Activated T-cell treated with anti-CD3 and anti-CD28 coated beads, Interleukin-2, amount 50 U/mL, for 1 hour (primary cell): ENCODE data around the gene KLC4.
"Not testable (repeated sequence)": the region's sequence is repeated elsewhere in the genome, so short reads cannot be mapped to it uniquely, and the experiment has no call there.

Source experiments
- DNase-seq: peaks from one replicate; pipeline ENCODE4 v3.0.0-alpha.2; 2020

Gene KLC4

GRCh38 chr6:43074847-43075669, 15.6 kb downstream of the KLC4 start:
- DNase-seq = no peak

GRCh38 chr6:43075670-43076463, 16.4 kb downstream of the KLC4 start, which contains the start of gene PTK7:
PTK7 (plus strand) TSS chr6:43076314; CDS start chr6:43076489, 175 bp downstream.
- DNase-seq = peak; percentile 34

DNA sequence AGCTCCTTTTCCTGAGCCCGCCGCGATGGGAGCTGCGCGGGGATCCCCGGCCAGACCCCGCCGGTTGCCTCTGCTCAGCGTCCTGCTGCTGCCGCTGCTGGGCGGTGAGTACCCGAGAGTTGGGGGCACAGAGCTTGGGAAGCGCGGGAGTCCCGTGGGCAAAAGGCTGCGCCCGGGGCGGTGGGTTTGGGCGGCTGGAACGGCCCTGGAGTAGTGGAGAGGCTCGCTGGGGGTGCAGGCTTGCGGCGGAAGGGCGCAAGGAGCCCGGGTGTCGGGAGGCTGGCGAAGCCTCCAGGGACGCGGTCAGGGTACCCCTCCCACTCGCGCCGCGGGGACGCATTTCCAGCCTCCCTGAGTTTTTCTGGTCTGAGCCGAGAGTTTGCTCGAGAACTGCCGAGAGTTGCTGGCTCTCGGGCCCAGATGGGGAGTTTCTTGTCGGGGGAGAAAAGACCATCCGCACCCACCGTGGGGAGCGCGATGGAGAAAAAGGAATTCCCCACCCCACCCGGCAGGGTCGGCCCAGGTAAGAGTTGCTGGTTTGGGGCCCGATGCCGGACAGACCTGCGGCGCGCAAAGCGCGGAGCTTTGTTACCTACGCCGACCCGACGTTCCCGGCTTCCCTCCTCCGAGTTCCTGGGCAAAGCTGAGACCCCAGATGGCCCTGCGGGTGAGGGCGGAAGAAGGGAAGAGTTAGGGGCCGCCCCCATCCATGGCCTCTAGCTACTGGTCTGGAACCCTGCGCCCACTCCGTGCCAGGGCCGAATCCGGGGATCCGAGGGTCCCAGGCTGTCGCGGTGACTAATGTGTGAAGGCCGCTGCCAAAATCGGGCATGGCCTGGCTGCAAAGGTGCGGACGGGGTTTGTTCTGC, 17.3 kb downstream of the KLC4 start:
- peak; percentile 21 for DNase-seq

DNA sequence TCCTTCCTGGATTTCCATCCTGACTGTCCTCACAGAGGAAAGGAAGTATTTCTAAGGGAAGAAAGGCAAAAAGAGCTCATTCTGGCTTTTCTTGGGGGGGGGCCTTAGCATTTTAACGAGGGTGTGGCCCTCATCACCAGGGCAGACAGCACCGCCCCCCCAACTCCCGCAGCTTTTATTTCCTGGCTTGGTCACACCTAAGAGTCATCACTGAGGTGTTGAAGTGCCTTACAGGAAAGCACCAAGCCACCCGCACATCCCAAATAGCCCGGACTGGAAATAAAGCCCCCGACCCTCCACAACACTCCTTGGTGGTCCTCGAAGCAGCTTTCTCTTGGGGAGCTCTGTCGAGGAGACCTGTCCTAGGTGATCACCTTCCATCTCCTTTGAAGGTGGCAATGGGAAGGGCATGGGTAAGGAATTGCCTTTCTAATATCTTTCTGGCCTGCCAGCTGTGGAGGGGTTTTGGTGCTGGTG, 17.9 kb downstream of the KLC4 start:
- no peak for DNase-seq

DNA sequence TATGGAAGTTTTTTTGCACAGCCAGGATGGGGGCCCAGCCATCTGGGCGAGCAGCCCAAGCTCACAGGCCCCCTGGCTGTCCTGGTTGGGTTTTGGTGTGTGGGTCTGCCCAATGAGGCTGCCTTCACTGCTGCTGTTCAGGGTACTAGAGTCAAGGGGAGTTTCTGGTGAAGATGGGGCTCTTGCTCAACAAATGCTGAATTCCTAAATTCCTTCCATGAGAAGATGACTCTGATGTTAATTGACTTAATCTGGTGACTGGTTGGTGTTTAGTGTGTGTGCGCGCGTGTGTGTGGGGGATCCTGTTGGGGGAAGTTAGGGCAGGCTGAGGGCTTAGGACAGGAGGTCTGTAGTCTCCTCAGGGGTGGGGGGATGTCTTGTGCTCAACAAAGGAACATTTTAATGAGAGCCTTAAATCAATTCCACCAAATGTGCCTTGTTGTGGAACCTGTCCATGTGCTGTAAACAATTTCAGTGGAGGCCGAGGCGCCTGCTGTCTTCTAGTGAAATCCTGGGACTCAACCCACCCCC, 18.6 kb downstream of the KLC4 start:
- DNase-seq = no peak

- DNase-seq = no peak
Observed at GRCh38 chr6:43078691-43079090, 19.3 kb downstream of the KLC4 start.

DNA sequence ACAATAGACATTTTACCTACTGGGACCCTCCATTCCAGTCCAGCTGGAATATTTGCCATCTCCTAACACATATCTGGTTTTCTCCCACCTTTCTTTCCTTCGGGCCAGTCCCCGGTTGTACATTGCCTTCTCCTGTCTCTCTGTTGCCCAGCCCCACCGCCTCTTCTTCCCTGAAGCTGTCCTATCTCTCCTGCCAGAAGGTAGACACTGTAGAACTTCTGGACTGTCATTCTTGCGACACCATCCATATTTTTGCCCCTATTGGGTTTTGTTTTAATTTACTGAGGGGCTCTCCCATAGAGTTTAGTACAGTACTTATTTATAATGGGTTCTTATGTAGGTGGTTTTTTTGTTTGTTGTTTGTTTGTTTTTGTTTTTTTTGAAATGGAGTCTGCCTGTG, 21.6 kb downstream of the KLC4 start:
- DNase-seq = no peak

GRCh38 chr6:43081922-43082321, 22.5 kb downstream of the KLC4 start:
- DNase-seq = not testable (repeated sequence)

DNA sequence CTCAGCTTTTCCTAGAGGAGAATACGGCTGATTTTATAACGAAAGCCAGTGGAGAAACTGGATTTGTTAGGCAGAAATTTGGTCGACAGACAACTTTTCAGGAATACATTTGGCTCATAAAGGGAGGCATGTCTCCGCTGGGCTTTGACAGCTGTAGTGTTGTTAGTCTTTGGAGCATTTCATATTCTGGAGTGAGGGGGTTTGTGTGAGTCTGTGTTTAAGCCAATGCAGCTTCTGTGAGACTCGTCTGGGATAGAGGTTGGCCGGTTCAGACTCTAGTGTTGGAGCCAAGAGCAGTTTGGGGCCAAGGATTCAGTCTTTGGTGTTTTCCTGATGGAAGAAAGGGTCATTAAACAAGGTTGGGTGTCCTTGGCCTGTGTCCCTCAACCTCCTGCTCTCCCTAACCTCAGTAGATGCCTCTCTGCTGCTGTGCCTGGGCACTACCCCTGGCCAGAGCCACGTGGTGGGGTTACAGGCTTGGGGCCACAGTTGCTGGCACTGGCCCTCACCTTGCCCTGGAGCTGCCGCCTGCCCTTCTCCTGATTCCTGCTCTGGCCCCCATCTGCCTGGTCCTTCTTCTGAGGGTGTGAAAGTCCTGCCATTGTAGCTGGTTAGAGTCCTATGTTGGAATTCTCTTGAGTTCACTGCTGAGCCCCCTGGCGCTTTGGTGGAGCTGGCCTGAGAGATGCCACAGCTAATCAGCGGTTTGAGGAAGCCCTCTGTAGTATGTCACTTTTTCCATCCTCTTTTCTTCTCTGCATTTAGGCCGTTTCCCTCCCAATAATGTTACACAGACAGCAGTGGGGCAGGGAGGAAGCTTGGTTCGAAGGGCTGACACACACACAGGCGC, 23.6 kb downstream of the KLC4 start:
- DNase-seq = no peak

- DNase-seq = no peak
Observed at GRCh38 chr6:43086022-43086658, 26.7 kb downstream of the KLC4 start.

- no peak for DNase-seq
Observed at GRCh38 chr6:43088654-43089056, 29.2 kb downstream of the KLC4 start.

GRCh38 chr6:43089467-43089866, 30.0 kb downstream of the KLC4 start:
- DNase-seq = no peak

- DNase-seq = no peak
Observed at GRCh38 chr6:43089874-43090558, 30.6 kb downstream of the KLC4 start.

- no peak for DNase-seq
Observed at GRCh38 chr6:43090559-43090956, 31.1 kb downstream of the KLC4 start.

DNA sequence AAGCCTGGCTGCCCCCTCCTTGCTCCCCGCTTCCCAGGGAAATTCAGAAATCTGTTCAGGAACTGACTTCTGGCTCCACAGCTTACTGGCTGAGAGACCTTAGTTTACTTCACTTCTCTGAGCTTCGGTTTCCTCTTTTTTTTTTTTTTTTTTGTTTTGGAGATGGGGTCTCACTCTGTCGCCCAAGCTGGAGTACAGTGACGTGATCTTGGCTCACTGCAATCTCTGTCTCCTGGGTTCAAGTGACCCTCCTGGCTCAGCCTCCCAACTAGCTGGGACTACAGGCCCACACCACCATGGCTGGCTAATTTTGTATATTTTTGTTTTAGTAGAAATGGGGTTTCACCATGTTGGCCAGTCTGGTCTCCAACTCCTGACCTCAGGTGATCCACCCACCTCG, 31.6 kb downstream of the KLC4 start:
- DNase-seq = no peak

- DNase-seq = no peak
Observed at GRCh38 chr6:43091436-43091991, 32.1 kb downstream of the KLC4 start.

GRCh38 chr6:43092635-43093034, 33.2 kb downstream of the KLC4 start:
- no peak for DNase-seq

- no peak for DNase-seq
Observed at GRCh38 chr6:43093436-43094289, 34.2 kb downstream of the KLC4 start.

DNA sequence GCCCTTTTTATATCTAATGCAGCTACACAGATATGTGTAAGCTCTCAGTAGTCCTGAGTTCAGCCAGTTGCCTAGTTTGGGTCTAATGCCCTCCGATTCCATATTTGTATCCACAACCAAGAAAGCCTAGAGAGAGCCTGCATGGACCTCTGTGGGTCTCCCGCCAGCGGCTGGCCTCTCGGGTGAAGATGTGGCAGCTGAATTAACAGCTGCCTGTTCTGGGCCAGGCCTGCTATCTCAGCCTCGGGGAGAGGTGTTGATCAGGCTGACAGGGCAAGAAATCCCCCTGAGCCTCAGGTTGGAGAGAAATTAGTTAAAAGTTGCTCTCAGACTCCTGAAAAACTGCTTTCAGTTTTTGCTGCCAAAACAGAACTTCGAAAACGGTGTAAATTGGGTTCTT, 36.5 kb downstream of the KLC4 start:
- DNase-seq = no peak
